Fibroblast of the aortic adventitia (primary cell): ENCODE data around the gene SV2A. TPM values are rescaled to one million over a fixed set of nuclear protein-coding genes. Genes with fewer than 3 reads are reported as not detected.

Source experiments
- DNase-seq: peaks from one replicate; pipeline ENCODE4 v3.0.0-alpha.2; 2010; ENCODE audit warnings: low read depth
- H3K4me3 ChIP-seq: 2 replicates; pipeline ENCODE4 v1.5.1; 2011; ENCODE audit warnings: low read depth, mild to moderate bottlenecking, control low read depth, low read length, moderate library complexity
- total RNA-seq: library from RNA; depleted of rRNA; stranded (reverse); fragments of >200 nt; gene quantifications from 2 replicates; pipeline ENCODE4 v1.2.3, GENCODE V29; 2012; ENCODE audit warnings: low replicate concordance
- TF ChIP-seq, protein P1 (sequence below): IDR thresholded peaks from 2 replicates; pipeline ENCODE4 v1.5.1; 2011; ENCODE audit warnings: mild to moderate bottlenecking, low read length, control low read depth, inconsistent platforms; ENCODE audit not compliant: insufficient read depth

SV2A gene
- total RNA-seq = 17.4 and 25.0 TPM in 2 replicates

DNA sequence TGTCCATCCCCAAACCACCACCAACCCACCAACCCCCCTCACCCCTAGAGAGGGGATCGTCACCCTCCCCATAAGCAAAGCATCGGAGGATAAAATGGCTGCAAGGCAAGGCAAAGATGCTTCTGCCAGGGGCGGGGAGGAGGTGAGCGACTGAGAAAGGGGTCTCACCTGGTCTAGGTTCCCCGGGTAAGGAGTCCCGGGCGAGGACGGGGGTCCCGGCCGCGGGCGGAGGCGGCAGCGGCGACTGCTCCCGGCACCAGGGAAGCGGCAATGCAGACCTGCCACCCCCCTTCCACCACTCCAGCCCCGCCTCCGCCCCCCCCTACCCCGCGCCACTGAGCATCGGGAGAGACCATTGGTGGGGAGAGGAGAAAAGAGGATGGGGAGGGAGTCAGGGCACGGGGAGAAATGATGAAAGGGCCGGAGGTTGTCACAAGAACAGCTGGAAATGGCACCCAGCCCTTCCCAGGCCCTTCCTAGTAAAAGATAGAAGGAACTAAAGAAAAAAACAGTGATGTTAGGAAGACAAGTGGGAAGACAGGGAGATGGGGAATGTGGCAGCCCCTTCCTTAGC lies at the start of gene SV2A:
Gene SV2A (minus strand): TSS at position 274 of the 574 bp plus-strand sequence. CDS start 4,004 bp downstream, outside the sequence.
- TF ChIP-seq, protein P1, sequence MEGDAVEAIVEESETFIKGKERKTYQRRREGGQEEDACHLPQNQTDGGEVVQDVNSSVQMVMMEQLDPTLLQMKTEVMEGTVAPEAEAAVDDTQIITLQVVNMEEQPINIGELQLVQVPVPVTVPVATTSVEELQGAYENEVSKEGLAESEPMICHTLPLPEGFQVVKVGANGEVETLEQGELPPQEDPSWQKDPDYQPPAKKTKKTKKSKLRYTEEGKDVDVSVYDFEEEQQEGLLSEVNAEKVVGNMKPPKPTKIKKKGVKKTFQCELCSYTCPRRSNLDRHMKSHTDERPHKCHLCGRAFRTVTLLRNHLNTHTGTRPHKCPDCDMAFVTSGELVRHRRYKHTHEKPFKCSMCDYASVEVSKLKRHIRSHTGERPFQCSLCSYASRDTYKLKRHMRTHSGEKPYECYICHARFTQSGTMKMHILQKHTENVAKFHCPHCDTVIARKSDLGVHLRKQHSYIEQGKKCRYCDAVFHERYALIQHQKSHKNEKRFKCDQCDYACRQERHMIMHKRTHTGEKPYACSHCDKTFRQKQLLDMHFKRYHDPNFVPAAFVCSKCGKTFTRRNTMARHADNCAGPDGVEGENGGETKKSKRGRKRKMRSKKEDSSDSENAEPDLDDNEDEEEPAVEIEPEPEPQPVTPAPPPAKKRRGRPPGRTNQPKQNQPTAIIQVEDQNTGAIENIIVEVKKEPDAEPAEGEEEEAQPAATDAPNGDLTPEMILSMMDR = no peak
- peak; percentile 66 for DNase-seq
- peak within 1 kb of the TSS; percentile 79 for H3K4me3 ChIP-seq

GRCh38 chr1:149967041-149967440 lies 49.4 kb upstream of the SV2A start:
- no peak overlapping the region for H3K4me3 ChIP-seq
- TF ChIP-seq, protein P1 = no peak
- no peak for DNase-seq

GRCh38 chr1:149966405-149966804 lies 48.8 kb upstream of the SV2A start:
- TF ChIP-seq, protein P1 = no peak
- H3K4me3 ChIP-seq = no peak overlapping the region
- DNase-seq = no peak

GRCh38 chr1:149965440-149965839 lies 47.8 kb upstream of the SV2A start:
- no peak overlapping the region for H3K4me3 ChIP-seq
- no peak for DNase-seq
- TF ChIP-seq, protein P1 = no peak

DNA sequence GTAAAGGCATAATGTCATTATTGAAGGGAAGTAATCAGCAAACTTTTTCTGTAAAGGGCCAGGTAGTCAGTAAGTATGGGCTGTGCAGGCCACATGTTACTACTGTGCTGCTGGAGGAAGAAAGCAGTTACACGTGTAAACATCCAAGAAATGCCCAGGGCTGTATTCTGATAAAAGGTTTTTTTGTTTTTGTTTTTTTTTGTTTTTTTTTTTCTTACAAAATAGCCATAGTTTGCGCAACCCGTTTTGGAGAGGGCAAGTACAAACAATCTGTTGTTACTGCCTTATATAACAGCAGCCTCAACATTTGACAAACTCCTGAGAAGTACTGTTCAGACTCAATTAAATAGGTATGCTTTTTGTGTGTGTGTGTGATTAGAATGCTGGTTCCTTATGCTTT lies 45.7 kb upstream of the SV2A start:
- no peak for DNase-seq
- H3K4me3 ChIP-seq = no peak overlapping the region
- TF ChIP-seq, protein P1 = no peak

- DNase-seq = no peak
- H3K4me3 ChIP-seq = no peak overlapping the region
- TF ChIP-seq, protein P1 = no peak
Observed at GRCh38 chr1:149962736-149963135, 45.1 kb upstream of the SV2A start.
